Measurements from ENCODE around the gene PLLP. TPM values are rescaled to one million over a fixed set of nuclear protein-coding genes. Genes with fewer than 3 reads are reported as not detected.

The PLLP gene
- total RNA-seq, 1 donor from 2014 or later = 0.86 TPM

DNA sequence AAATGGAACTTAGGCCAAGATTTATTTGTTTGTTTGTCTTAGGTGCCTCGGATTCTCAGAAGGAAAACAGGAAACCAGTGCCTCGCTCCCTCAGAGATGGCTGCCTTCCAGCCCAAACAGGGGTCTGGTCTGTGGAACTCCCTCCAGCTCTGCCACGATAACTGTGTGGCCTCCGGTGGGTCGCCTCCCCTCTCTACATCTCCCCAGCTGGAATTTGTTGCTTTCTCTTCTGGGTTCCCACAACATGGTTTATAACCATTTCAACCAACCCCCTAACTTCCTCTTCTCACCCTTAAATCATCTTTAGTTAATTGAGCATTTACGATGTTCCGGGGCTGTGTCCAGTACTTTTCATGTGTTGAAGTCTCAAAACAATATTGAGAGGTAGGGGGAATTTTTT lies 30.9 kb upstream of the PLLP start:
- H3K9me3 Mint-ChIP-seq = no peaks in the 10 kb centered on the region
- no peaks in the 10 kb centered on the region for H3K36me3 Mint-ChIP-seq
- Histone ChIP-seq H3K9me3 (ENCODE audit: low read depth) (no peaks in the 10 kb centered on the region), H4K20me1 (ENCODE audit: low read depth) (no peaks in the 10 kb centered on the region), H3K27ac (no peak overlapping the region), H3K27me3 (no peaks in the 10 kb centered on the region), H3K36me3 (no peaks in the 10 kb centered on the region), H3K4me3 (no peak overlapping the region), H3K9ac (no peak overlapping the region), H3F3A (ENCODE audit: low read depth) (no peaks in the 10 kb centered on the region), H3K79me2 (ENCODE audit: low read depth) (no peaks in the 10 kb centered on the region), H3K4me2 (no peak overlapping the region), H2AFZ (replicated peaks) (no peak overlapping the region), H3K4me1 (peaks cover 6% of the 10 kb centered on the region)
- DNase-seq (ENCODE audit: low spot score) = no peak
- H3K27ac Mint-ChIP-seq = no peak overlapping the region
- H3K4me3 Mint-ChIP-seq = no peak overlapping the region
- peaks cover 10% of the 10 kb centered on the region for H3K4me1 Mint-ChIP-seq
- no peaks in the 10 kb centered on the region for H3K27me3 Mint-ChIP-seq (ENCODE audit: insufficient read depth, low read depth)
- TF ChIP-seq EZH2phosphoT487 (IDR thresholded peaks at IDR 0.05) (no peak), EZH2 (IDR thresholded peaks at IDR 0.05) (no peak)
- TF ChIP-seq, protein P1, sequence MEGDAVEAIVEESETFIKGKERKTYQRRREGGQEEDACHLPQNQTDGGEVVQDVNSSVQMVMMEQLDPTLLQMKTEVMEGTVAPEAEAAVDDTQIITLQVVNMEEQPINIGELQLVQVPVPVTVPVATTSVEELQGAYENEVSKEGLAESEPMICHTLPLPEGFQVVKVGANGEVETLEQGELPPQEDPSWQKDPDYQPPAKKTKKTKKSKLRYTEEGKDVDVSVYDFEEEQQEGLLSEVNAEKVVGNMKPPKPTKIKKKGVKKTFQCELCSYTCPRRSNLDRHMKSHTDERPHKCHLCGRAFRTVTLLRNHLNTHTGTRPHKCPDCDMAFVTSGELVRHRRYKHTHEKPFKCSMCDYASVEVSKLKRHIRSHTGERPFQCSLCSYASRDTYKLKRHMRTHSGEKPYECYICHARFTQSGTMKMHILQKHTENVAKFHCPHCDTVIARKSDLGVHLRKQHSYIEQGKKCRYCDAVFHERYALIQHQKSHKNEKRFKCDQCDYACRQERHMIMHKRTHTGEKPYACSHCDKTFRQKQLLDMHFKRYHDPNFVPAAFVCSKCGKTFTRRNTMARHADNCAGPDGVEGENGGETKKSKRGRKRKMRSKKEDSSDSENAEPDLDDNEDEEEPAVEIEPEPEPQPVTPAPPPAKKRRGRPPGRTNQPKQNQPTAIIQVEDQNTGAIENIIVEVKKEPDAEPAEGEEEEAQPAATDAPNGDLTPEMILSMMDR (IDR thresholded peaks at IDR 0.05) = no peak

GRCh38 chr16:57314161-57314785 lies 29.8 kb upstream of the PLLP start:
- H3K27me3 Mint-ChIP-seq (ENCODE audit: insufficient read depth, low read depth) = no peaks in the 10 kb centered on the region
- Histone ChIP-seq H3K27ac (no peak overlapping the region), H3K9ac (no peak overlapping the region), H3K4me1 (peaks cover 6% of the 10 kb centered on the region), H3F3A (ENCODE audit: low read depth) (no peaks in the 10 kb centered on the region), H3K4me3 (no peak overlapping the region), H4K20me1 (ENCODE audit: low read depth) (no peaks in the 10 kb centered on the region), H3K4me2 (no peak overlapping the region), H3K9me3 (ENCODE audit: low read depth) (no peaks in the 10 kb centered on the region), H3K79me2 (ENCODE audit: low read depth) (no peaks in the 10 kb centered on the region), H3K36me3 (no peaks in the 10 kb centered on the region), H3K27me3 (no peaks in the 10 kb centered on the region), H2AFZ (replicated peaks) (no peak overlapping the region)
- peak overlapping the region; percentile 74 for H3K27ac Mint-ChIP-seq
- no peak for DNase-seq (ENCODE audit: low spot score)
- no peak for TF ChIP-seq EZH2 (IDR thresholded peaks at IDR 0.05)
- TF ChIP-seq EZH2phosphoT487 (IDR thresholded peaks at IDR 0.05) = no peak
- TF ChIP-seq, protein P1 (IDR thresholded peaks at IDR 0.05) = no peak
- no peak overlapping the region for H3K4me3 Mint-ChIP-seq
- peaks cover 10% of the 10 kb centered on the region for H3K4me1 Mint-ChIP-seq
- H3K36me3 Mint-ChIP-seq = no peaks in the 10 kb centered on the region
- no peaks in the 10 kb centered on the region for H3K9me3 Mint-ChIP-seq

DNA sequence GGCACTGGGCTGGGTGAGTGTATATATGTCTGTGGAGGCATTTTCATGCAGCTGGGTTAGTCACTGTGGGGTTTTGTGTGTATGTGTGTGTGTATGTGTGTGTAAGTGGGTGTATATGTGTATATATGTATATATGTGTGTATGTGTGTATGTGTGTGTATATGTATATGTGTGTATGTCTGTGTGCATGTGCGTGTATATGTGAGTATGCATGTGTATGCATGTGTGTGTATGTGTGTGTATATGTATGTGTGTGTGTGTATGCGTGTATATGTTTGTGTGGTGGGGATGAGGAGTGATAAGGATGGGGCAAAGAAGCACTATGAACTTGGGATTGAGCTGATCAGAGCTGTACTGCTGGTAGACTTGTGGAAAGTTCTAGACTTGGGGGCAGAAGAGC lies 29.0 kb upstream of the PLLP start:
- no peak overlapping the region for H3K4me3 Mint-ChIP-seq

More for the DNA sequence above, 29.0 kb upstream of the PLLP start:
- no peak for DNase-seq (ENCODE audit: low spot score)
- H4K20me1 ChIP-seq (ENCODE audit: low read depth) = no peaks in the 10 kb centered on the region
- TF ChIP-seq, protein P1 (IDR thresholded peaks at IDR 0.05) = no peak
- TF ChIP-seq EZH2 (IDR thresholded peaks at IDR 0.05) (no peak), EZH2phosphoT487 (IDR thresholded peaks at IDR 0.05) (no peak)
- no peak overlapping the region for H2AFZ ChIP-seq (replicated peaks)
- H3K27ac ChIP-seq = no peak overlapping the region
- peaks cover 6% of the 10 kb centered on the region for H3K4me1 ChIP-seq
- H3K9ac ChIP-seq = no peak overlapping the region
- H3K79me2 ChIP-seq (ENCODE audit: low read depth) = no peaks in the 10 kb centered on the region
- no peak overlapping the region for H3K4me2 ChIP-seq
- no peaks in the 10 kb centered on the region for H3K36me3 ChIP-seq
- H3K4me3 ChIP-seq = no peak overlapping the region
- H3K27me3 ChIP-seq = no peaks in the 10 kb centered on the region
- no peaks in the 10 kb centered on the region for H3K9me3 ChIP-seq (ENCODE audit: low read depth)
- no peaks in the 10 kb centered on the region for H3K9me3 Mint-ChIP-seq
- no peaks in the 10 kb centered on the region for H3K36me3 Mint-ChIP-seq
- no peak overlapping the region for H3K27ac Mint-ChIP-seq
- H3K27me3 Mint-ChIP-seq (ENCODE audit: insufficient read depth, low read depth) = no peaks in the 10 kb centered on the region
- H3F3A ChIP-seq (ENCODE audit: low read depth) = no peaks in the 10 kb centered on the region
- H3K4me1 Mint-ChIP-seq = peaks cover 10% of the 10 kb centered on the region
